Measurements from ENCODE around the gene FOXL3.
"Not testable (repeated sequence)": the region's sequence is repeated elsewhere in the genome, so short reads cannot be mapped to it uniquely, and the experiment has no call there.

- not testable (repeated sequence) for TF ChIP-seq CTCF (conservative IDR thresholded peaks at IDR 0.05; ENCODE audit: low read depth in 2 of 2); EZH2phosphoT487 (IDR thresholded peaks at IDR 0.05; ENCODE audit: unreplicated experiment); REST (IDR thresholded peaks at IDR 0.05; ENCODE audit: unreplicated experiment)
Observed at GRCh38 chr7:242826-243579, 47.0 kb upstream of the FOXL3 start.

All from GM23338 (cell line).